Rectal smooth muscle tissue (tissue), 1 donor: ENCODE measurements around the gene FIGNL1.

ENCODE experiments used
- H3K27ac ChIP-seq: one replicate; pipeline ENCODE4 v1.7.0; 2013; ENCODE audit warnings: low read depth, low read length, inconsistent platforms
- H3K27me3 ChIP-seq: one replicate; pipeline ENCODE4 v1.7.0; 2013; ENCODE audit warnings: low read length; ENCODE audit not compliant: control insufficient read depth, insufficient read depth
- H3K36me3 ChIP-seq: one replicate; pipeline ENCODE4 v1.7.0; 2013; ENCODE audit warnings: low read length; ENCODE audit not compliant: control insufficient read depth, insufficient read depth
- H3K4me1 ChIP-seq: one replicate; pipeline ENCODE4 v1.7.0; 2013; ENCODE audit warnings: low read length; ENCODE audit not compliant: control insufficient read depth, insufficient read depth
- H3K4me3 ChIP-seq: one replicate; pipeline ENCODE4 v1.7.0; 2013; ENCODE audit warnings: low read length
- H3K9ac ChIP-seq: one replicate; pipeline ENCODE4 v1.7.0; 2013; ENCODE audit warnings: low read length

FIGNL1 gene

DNA sequence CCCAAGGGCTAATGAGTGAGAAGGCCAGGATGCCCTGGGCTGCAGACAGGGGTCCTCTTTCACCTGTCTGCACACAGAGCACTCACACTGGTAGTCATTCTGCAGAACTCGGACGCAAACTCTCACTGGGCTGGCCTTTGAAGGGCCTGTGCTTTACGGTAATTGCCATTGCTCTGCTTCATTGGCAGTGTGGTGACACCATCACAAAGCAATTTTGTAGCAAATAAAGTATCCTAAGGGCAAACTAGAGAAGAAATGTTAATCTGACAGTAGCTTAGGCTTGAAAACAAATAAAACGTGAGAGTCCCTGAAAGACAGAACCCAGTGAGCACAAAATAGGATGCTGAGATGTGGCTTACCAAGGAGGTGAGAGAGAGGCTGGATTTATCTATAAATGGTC, 30.6 kb upstream of the FIGNL1 start:
- no peaks in the 10 kb centered on the region for H3K36me3 ChIP-seq

DNA sequence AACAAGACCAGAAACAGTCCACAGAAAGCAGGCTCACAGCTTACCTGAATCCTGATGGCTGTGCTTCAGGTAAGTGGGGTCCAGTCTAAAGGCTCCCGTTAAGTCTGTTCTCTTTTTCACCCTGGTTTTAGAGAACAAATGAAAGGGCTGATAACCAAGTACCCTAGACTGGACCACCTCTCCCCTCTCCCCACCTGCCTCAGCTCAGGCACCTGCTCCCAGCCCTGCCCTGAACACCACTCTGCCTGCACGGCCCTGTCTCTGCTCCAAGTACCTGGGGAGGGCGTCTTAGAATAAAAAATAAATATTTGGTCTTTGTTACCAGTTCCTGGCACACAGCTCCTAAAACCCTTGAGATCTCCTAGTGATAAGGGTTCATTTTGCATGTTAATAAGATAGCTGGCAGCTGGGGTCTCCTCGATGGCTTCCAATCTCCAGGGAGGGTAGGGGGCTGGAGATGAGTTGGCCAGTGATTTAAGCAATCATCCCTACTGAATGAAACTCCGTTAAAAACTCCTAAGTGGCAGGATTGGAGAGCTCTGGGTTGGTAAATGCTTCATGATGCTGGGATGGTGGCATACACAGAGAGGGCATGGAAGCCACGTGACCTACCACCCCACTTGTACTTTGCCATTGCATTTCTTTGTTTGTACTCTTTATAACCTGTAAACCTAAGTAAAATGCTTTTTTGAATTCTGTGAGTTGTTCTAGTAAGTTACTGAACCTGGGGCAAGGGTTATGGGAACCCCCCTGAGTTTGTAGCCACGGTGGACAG, 29.8 kb upstream of the FIGNL1 start:
- Histone ChIP-seq H3K4me3 (no peak overlapping the region), H3K27me3 (no peaks in the 10 kb centered on the region), H3K9ac (no peak overlapping the region), H3K27ac (no peak overlapping the region), H3K36me3 (no peaks in the 10 kb centered on the region), H3K4me1 (no peaks in the 10 kb centered on the region)

More for the DNA sequence above, 30.6 kb upstream of the FIGNL1 start:
- H3K27ac ChIP-seq, result no peak overlapping the region
- no peak overlapping the region for H3K4me3 ChIP-seq
- no peak overlapping the region for H3K9ac ChIP-seq
- H3K27me3 ChIP-seq, result no peaks in the 10 kb centered on the region
- H3K4me1 ChIP-seq, result no peaks in the 10 kb centered on the region

DNA sequence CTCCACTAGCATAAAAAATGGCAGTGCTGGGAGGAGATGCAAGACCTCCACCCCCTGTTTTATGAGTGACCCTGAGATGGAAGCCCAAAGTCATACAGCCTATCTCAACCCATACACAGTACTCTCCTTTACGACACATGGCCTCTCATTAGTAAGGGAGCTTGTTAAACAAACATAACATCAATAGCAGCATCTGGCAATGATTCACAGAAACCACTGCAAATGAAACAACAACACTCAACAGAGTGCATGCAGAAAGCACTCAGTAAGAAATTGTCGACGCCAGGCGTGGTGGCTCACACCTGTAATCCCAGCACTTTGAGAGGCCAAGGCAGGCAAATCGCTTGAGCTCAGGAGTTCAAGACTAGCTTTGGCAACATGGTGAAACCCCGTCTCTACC, 27.5 kb upstream of the FIGNL1 start:
- H3K36me3 ChIP-seq, result no peaks in the 10 kb centered on the region
- no peak overlapping the region for H3K4me3 ChIP-seq
- H3K27ac ChIP-seq, result no peak overlapping the region
- H3K4me1 ChIP-seq, result peaks cover 4% of the 10 kb centered on the region
- no peaks in the 10 kb centered on the region for H3K27me3 ChIP-seq
- no peak overlapping the region for H3K9ac ChIP-seq

DNA sequence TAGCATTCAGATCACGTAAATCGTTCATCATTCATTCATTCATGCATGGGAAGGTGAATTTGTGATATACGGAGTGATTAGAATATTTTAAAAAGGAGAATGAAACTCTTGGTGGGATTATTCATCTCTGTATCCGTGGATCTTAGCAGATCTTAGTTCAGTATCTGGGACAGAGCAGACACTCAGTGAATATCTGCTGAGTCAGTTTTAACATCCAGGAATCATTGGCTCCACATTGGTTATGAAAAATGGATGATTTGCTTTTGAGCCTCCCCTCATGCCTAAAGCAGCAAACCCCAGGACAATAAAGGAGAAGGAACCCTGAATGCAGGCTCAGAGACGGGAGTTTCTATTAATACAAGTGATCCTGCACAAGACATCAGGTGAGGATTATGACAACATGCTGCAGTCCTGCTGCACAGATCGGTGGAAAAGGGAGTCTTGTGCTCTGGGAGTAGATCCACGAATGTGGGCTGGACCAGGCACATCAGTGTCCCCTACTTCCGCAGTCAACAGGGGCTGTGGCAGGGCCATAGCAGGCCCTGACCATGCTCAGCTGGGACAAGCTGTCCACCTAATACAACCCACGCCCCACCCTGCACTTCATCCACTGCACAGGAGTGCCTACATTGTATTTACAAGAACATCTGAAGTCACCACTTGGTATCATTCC, 26.9 kb upstream of the FIGNL1 start:
- H3K9ac ChIP-seq, result no peak overlapping the region
- no peaks in the 10 kb centered on the region for H3K27me3 ChIP-seq
- H3K36me3 ChIP-seq, result no peaks in the 10 kb centered on the region
- H3K27ac ChIP-seq, result no peak overlapping the region
- H3K4me1 ChIP-seq, result peaks cover 4% of the 10 kb centered on the region
- H3K4me3 ChIP-seq, result no peak overlapping the region

DNA sequence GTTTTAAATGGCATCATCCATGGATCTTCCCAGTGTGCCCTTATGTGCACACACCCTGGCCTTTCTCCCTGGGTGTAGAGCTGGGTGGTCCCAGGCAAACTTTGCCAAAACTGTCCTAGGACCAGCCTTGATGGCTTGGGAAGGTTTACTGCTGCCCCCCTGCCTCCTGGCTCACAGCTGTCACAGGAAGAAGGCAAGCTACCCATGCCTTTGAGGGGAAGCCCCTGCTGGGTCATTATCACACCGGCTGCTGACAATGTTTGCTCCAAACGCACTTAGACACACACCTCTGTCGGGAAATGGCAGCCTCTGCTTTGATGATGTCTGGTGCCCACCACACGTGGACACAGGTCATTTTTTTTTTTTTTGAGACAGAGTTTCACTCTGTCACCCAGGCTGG, 25.2 kb upstream of the FIGNL1 start:
- H3K36me3 ChIP-seq, result no peaks in the 10 kb centered on the region
- H3K9ac ChIP-seq, result no peak overlapping the region
- peaks cover 4% of the 10 kb centered on the region for H3K4me1 ChIP-seq
- H3K4me3 ChIP-seq, result no peak overlapping the region
- no peak overlapping the region for H3K27ac ChIP-seq
- H3K27me3 ChIP-seq, result no peaks in the 10 kb centered on the region

DNA sequence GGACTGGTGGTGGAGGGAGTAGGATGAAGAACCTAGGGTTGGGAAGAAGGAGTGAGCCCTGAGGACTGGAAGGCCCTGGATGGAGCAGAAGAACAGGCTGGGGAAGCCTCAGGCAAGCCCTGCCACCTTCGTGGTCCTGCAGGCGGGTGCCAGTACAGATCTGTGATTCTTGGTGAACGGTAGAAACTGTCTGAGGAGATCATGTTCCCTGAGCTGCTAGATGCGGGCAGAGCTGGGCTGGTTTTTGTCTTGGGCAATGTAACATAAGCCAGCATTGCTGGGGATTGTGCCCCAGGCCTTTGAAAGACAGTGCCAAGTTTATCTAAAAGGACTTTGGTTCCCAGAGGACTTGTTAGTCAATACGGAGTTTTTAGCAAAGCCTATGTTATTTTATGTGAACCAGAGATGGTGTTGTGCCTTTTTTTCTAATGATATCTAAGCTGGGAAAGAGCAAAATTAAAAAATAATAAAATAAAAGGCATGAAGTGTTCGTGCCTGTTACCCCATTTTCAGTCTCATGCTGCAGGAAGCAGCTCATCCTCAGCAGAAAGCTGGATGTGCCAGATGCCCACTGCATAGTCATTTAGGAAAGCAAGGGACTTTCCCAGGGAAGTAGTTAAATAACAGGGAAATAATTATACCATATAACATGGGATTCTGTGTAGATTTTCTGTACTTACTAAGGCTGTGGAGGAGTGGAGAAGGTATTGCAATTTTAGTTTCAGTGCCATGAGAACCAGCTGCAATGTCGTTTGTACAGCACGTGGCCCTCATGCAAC, 24.4 kb upstream of the FIGNL1 start:
- H3K4me1 ChIP-seq, result peaks cover 4% of the 10 kb centered on the region

DNA sequence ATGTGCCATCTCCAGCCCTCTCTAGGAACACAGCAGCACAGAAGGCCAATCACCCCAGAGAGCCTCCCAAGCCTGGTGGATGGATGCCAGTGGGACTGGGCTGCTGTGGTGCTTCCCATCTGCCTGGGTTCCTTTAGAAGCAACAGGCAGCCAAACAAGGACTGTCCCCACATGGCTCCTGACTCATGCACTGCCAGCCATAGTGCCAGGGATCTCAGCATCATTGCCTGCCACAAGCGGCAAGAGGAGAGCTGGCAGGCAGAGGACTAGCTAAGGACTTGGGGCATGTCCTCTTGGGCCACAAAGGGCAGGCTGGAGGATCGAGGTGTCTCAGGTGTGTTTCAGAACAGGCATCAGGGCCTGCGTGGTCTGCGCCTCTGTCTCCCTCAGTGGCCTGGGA, 23.4 kb upstream of the FIGNL1 start:
- no peak overlapping the region for H3K27ac ChIP-seq
- H3K27me3 ChIP-seq, result no peaks in the 10 kb centered on the region
- no peak overlapping the region for H3K9ac ChIP-seq
- peaks cover 4% of the 10 kb centered on the region for H3K4me1 ChIP-seq
- no peaks in the 10 kb centered on the region for H3K36me3 ChIP-seq
- no peak overlapping the region for H3K4me3 ChIP-seq

More for the DNA sequence above, 24.4 kb upstream of the FIGNL1 start:
- Histone ChIP-seq H3K36me3 (no peaks in the 10 kb centered on the region), H3K4me3 (no peak overlapping the region), H3K27me3 (no peaks in the 10 kb centered on the region), H3K27ac (peak overlapping the region; percentile 68), H3K9ac (no peak overlapping the region)

DNA sequence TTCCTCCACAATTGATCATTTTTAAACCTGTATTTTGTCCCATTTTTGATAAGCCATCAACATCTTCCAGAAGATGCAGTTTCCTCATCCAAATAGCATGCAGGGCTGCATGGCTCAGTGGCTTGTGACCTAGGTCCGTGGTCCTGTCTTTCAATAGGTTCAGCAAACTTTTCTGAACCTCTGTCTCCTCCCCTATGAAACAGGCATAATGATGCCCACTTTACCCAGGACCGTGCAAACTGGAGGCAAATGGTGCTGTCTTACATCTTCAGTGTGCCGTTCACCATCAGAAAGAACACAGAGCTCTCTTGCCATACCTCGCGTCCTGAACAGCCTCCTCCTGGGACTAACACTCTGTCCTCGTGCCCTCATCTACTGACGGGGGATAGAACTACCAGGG, 22.3 kb upstream of the FIGNL1 start:
- Histone ChIP-seq H3K27ac (no peak overlapping the region), H3K4me1 (peaks cover 4% of the 10 kb centered on the region), H3K9ac (no peak overlapping the region), H3K4me3 (no peak overlapping the region), H3K27me3 (no peaks in the 10 kb centered on the region), H3K36me3 (no peaks in the 10 kb centered on the region)

DNA sequence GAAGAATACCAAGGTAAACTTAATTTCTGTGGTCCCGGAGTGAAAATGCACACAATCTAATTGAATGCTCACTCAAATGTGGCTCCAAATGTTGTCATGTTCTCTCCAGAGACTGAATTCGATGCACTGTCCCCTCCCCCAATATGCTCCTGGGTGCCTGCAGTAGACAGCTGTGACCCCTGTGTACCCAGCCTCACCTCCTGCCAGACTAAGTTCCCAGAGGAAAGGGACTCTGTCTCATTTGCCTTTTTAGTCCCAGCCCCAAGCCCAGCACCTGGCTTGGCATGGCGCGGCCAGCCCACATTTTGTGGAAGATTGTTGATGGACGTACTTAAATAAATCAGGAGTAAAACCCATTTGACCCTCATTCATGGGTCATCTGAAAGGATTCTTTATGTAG, 21.8 kb upstream of the FIGNL1 start:
- Histone ChIP-seq H3K4me1 (peaks cover 4% of the 10 kb centered on the region), H3K4me3 (no peak overlapping the region), H3K9ac (no peak overlapping the region), H3K27me3 (no peaks in the 10 kb centered on the region), H3K27ac (no peak overlapping the region), H3K36me3 (no peaks in the 10 kb centered on the region)

DNA sequence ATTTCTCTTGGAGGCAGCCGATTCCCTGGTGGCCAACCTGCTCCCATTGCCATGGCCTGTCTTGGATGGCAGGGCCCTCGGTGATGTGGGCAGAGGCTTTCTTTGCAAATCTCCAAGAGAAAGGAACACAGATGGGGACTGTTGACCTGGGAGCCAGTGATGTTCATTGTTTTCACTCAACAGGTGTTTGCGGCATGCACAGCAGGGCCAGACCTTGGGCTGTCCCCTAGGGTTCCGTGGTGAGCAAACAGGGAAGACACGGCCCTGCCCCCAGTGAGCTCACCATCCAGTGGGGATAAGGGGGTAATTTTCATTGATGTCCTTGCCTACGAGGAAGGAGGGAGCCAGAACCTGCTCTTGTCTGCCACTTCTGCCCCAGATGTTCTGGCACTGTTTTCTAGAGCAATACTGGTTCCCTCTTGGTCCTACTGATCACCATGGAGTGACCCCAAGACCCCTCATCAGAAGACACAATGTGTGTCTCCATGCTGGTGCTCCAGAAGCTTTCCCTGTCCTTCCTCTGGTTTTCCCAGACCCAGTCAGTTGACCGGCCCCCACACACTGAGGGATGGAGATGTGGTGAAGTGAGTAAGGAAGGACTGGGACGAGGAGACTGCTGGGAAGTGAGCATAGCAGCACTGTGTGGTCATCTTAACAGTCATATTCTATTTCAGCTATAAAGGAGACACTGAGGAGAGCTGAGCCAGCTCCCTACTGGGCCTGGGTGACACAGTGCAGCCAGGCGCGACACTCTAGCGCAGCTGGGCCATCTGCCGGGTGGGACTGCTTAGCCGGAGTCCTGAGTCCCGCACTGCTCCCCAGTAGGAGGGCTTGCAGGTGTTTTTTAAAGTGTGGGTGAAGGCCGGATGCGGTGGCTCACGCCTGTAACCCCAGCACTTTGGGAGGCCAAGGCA, 20.4 kb upstream of the FIGNL1 start:
- H3K4me1 ChIP-seq, result peaks cover 4% of the 10 kb centered on the region
- no peak overlapping the region for H3K9ac ChIP-seq
- H3K27me3 ChIP-seq, result no peaks in the 10 kb centered on the region
- H3K36me3 ChIP-seq, result no peaks in the 10 kb centered on the region
- H3K27ac ChIP-seq, result no peak overlapping the region
- no peak overlapping the region for H3K4me3 ChIP-seq

DNA sequence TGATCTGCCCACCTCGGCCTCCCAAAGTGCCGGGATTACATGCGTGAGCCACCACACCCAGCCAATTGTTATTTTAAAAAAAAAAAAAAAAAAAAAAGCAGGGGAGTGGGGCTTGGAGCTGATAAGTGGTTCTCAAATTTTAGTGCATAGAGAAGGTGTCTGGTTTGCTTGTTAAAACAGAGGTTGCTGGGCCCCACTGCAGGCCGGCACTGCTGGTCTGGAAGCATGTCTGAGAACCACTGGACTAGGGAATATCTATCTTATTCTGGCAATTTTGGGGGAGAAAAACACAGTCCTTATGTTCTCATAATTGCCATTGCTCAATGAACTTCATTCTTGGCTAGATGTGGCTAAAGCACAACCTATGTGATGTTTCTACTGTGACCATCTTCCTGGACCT, 19.0 kb upstream of the FIGNL1 start:
- no peak overlapping the region for H3K27ac ChIP-seq
- H3K4me3 ChIP-seq, result no peak overlapping the region
- H3K27me3 ChIP-seq, result no peaks in the 10 kb centered on the region
- no peak overlapping the region for H3K9ac ChIP-seq
- H3K36me3 ChIP-seq, result no peaks in the 10 kb centered on the region
- peaks cover 2% of the 10 kb centered on the region for H3K4me1 ChIP-seq
